H9 (cell line): ENCODE data around the gene TCN2. TPM values are rescaled to one million over a fixed set of nuclear protein-coding genes. Genes with fewer than 3 reads are reported as not detected.

Experiments
- DNase-seq: peaks from one replicate; pipeline ENCODE4 v3.0.0-alpha.2; 2017
- H2AFZ ChIP-seq: one replicate; pipeline ENCODE4 v1.6.1; 2013; ENCODE audit warnings: mild to moderate bottlenecking, low read length, control low read depth, moderate library complexity
- H2AK5ac ChIP-seq: 2 replicates; pipeline ENCODE4 v1.6.1; 2013; ENCODE audit warnings: low read length, control low read depth, mixed read lengths; ENCODE audit not compliant: insufficient read length
- H2BK120ac ChIP-seq: one replicate; pipeline ENCODE4 v1.6.1; 2013; ENCODE audit warnings: low read depth, mild to moderate bottlenecking, low read length, control low read depth, inconsistent platforms; ENCODE audit not compliant: poor library complexity, severe bottlenecking
- H2BK12ac ChIP-seq: 2 replicates; pipeline ENCODE4 v1.6.1; 2013; ENCODE audit warnings: low read length, control low read depth, mixed read lengths, low read depth; ENCODE audit not compliant: insufficient read length
- H2BK15ac ChIP-seq: 2 replicates; pipeline ENCODE4 v1.6.1; 2013; ENCODE audit warnings: low read depth, low read length, control low read depth
- H2BK20ac ChIP-seq: one replicate; pipeline ENCODE4 v1.6.1; 2013; ENCODE audit warnings: low read depth, mild to moderate bottlenecking, low read length, control low read depth, inconsistent platforms; ENCODE audit not compliant: poor library complexity, severe bottlenecking
- H2BK5ac ChIP-seq: 2 replicates; pipeline ENCODE4 v1.6.1; 2013; ENCODE audit warnings: low read length, control low read depth, mixed read lengths; ENCODE audit not compliant: insufficient read length
- H3K14ac ChIP-seq: 2 replicates; pipeline ENCODE4 v1.6.1; 2013; ENCODE audit warnings: low read length, control low read depth; ENCODE audit not compliant: insufficient read depth
- H3K18ac ChIP-seq: 2 replicates; pipeline ENCODE4 v1.6.1; 2013; ENCODE audit warnings: low read depth, mild to moderate bottlenecking, mixed read lengths, low read length, control low read depth; ENCODE audit not compliant: insufficient read length
- H3K23ac ChIP-seq: 2 replicates; pipeline ENCODE4 v1.6.1; 2013; ENCODE audit warnings: low read length, control low read depth, mixed read lengths, low read depth; ENCODE audit not compliant: insufficient read length
- H3K23me2 ChIP-seq: 2 replicates; pipeline ENCODE4 v1.6.1; 2013; ENCODE audit warnings: low read depth, mild to moderate bottlenecking, mixed read lengths, low read length, control low read depth; ENCODE audit not compliant: insufficient read length, poor library complexity, severe bottlenecking
- H3K27ac ChIP-seq: 2 replicates; pipeline ENCODE4 v1.5.1; 2013; ENCODE audit warnings: low read length, control low read depth, mixed read lengths, low read depth; ENCODE audit not compliant: insufficient read length
- H3K27me3 ChIP-seq: 2 replicates; pipeline ENCODE4 v1.6.1; 2013; ENCODE audit warnings: low read length, control low read depth, inconsistent platforms; ENCODE audit not compliant: insufficient read depth
- H3K4ac ChIP-seq: 2 replicates; pipeline ENCODE4 v1.6.1; 2013; ENCODE audit warnings: low read depth, mild to moderate bottlenecking, control low read depth, inconsistent platforms, low read length, moderate library complexity
- H3K4me1 ChIP-seq: 2 replicates; pipeline ENCODE4 v1.6.1; 2013; ENCODE audit warnings: low read length, control low read depth, inconsistent platforms; ENCODE audit not compliant: insufficient read depth
- H3K4me2 ChIP-seq: 2 replicates; pipeline ENCODE4 v1.6.1; 2013; ENCODE audit warnings: low read length, control low read depth, mixed read lengths; ENCODE audit not compliant: insufficient read length, insufficient read depth
- H3K56ac ChIP-seq: 2 replicates; pipeline ENCODE4 v1.6.1; 2013; ENCODE audit warnings: low read depth, mild to moderate bottlenecking, mixed read lengths, low read length, control low read depth; ENCODE audit not compliant: insufficient read length
- H3K79me1 ChIP-seq: 2 replicates; pipeline ENCODE4 v1.6.1; 2013; ENCODE audit warnings: low read depth, mild to moderate bottlenecking, moderate library complexity, low read length, control low read depth, inconsistent platforms; ENCODE audit not compliant: insufficient read depth, poor library complexity, severe bottlenecking
- H3K79me2 ChIP-seq: 2 replicates; pipeline ENCODE4 v1.6.1; 2013; ENCODE audit warnings: low read length, control low read depth, inconsistent platforms; ENCODE audit not compliant: insufficient read depth
- H3K9ac ChIP-seq: 2 replicates; pipeline ENCODE4 v1.6.1; 2013; ENCODE audit warnings: low read length, control low read depth, mixed read lengths; ENCODE audit not compliant: insufficient read length; ENCODE audit errors: extremely low read depth
- H3K9me3 ChIP-seq: one replicate; pipeline ENCODE4 v1.6.1; 2013; ENCODE audit warnings: low read depth, low read length, inconsistent platforms; ENCODE audit not compliant: control insufficient read depth
- H3T11ph ChIP-seq: one replicate; pipeline ENCODE4 v1.6.1; 2013; ENCODE audit warnings: mild to moderate bottlenecking, low read length, control low read depth, inconsistent platforms
- H4K20me1 ChIP-seq: one replicate; pipeline ENCODE4 v1.6.1; 2013; ENCODE audit not compliant: control insufficient read depth, insufficient read length, insufficient read depth
- H4K5ac ChIP-seq: 2 replicates; pipeline ENCODE4 v1.6.1; 2013; ENCODE audit warnings: low read depth, mild to moderate bottlenecking, mixed read lengths, low read length, control low read depth; ENCODE audit not compliant: insufficient read length
- H4K8ac ChIP-seq: replicated peaks from 2 replicates; pipeline ENCODE4 v1.6.1; 2013; ENCODE audit warnings: low read length, control low read depth, mixed read lengths, low read depth; ENCODE audit not compliant: insufficient read length
- H4K91ac ChIP-seq: 2 replicates; pipeline ENCODE4 v1.6.1; 2013; ENCODE audit warnings: low read depth, mild to moderate bottlenecking, moderate library complexity, mixed read lengths, low read length, control low read depth; ENCODE audit not compliant: insufficient read length
- H3K27ac Mint-ChIP-seq, 3 experiments: 2 replicates in 2 of 3; 3 replicates in 1 of 3; pipeline ENCODE4 v1.8.0; 2020 to 2021; ENCODE audit warnings: mixed read lengths in 3 of 3, mild to moderate bottlenecking in 1 of 3, moderate library complexity in 1 of 3
- H3K27me3 Mint-ChIP-seq: 2 replicates; pipeline ENCODE4 v1.8.0; 2021; ENCODE audit warnings: low read depth, mild to moderate bottlenecking, moderate library complexity, mixed read lengths
- H3K36me3 Mint-ChIP-seq, 3 experiments: 2 replicates in 2 of 3; 3 replicates in 1 of 3; pipeline ENCODE4 v1.8.0; 2020 to 2021; ENCODE audit warnings: low read depth in 3 of 3, mixed read lengths in 3 of 3; ENCODE audit not compliant: insufficient read depth in 1 of 3
- H3K4me1 Mint-ChIP-seq, 2 experiments: 2 replicates each; pipeline ENCODE4 v1.8.0; 2020; ENCODE audit warnings: mixed read lengths in 2 of 2
- H3K4me3 Mint-ChIP-seq, 2 experiments: 2 replicates in 1 of 2; 3 replicates in 1 of 2; pipeline ENCODE4 v1.8.0; 2020 to 2021; ENCODE audit warnings: mild to moderate bottlenecking in 2 of 2, mixed read lengths in 2 of 2, moderate library complexity in 1 of 2
- H3K9me3 Mint-ChIP-seq, 2 experiments: 2 replicates in 1 of 2; 3 replicates in 1 of 2; pipeline ENCODE4 v1.8.0; 2020; ENCODE audit warnings: mild to moderate bottlenecking in 2 of 2, mixed read lengths in 2 of 2, moderate library complexity in 1 of 2
- WGBS: extraction: QIAGEN DNeasy Blood & Tissue Kit; methylation state at CpG from one replicate; pipeline ENCODE4 v1.1.7; 2013; ENCODE audit warnings: missing lambda C conversion rate, low lambda C conversion rate, mixed read lengths; ENCODE audit not compliant: insufficient read length; ENCODE audit errors: extremely low coverage; 5-methylcytosine and 5-hydroxymethylcytosine counted together
- total RNA-seq: library from RNA; stranded (reverse); gene quantifications from 2 replicates; pipeline ENCODE4 v1.2.1, GENCODE V29; 2021
- TF ChIP-seq, protein P1 (sequence below): fragments of 200-600 bp; sonication (generic); conservative IDR thresholded peaks from 3 replicates; pipeline ENCODE4 v1.8.0; 2021; ENCODE audit warnings: antibody characterized with exemption, mild to moderate bottlenecking

TCN2 gene
- total RNA-seq, 1 experiment from 2014 or later, result 42.2 TPM

DNA sequence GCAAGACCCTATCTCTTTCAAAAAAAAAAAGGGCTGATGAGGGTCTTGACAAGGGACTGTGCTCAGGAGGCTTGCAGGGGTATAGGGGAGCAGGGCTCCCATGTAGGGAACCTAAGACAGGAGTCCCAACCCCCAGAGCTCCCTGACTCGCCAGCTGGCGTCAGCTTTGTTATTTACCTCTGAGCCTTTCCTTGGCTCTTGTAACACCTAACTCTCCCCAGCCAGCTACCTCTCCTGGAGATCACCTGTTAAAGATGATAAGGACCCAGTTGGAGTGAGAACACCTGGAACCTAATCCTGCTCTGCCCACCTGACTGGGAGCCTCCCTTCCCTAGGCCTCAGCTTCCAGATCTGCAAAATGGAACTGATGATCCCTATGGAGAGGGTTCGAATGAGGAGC is 41.9 kb downstream of the TCN2 start:
- Histone ChIP-seq H4K5ac (no peak overlapping the region), H3K4ac (no peak overlapping the region), H3K9me3 (no peaks in the 10 kb centered on the region), H3K27ac (no peak overlapping the region), H3T11ph (no peak overlapping the region), H2BK120ac (no peak overlapping the region), H2BK20ac (no peak overlapping the region), H2BK15ac (no peak overlapping the region), H3K18ac (no peak overlapping the region), H3K79me2 (no peaks in the 10 kb centered on the region), H3K23ac (no peak overlapping the region), H3K56ac (no peak overlapping the region), H2BK5ac (no peak overlapping the region), H2AK5ac (no peak overlapping the region), H4K91ac (no peak overlapping the region), H3K27me3 (no peaks in the 10 kb centered on the region), H2BK12ac (no peak overlapping the region), H4K20me1 (no peaks in the 10 kb centered on the region), H3K79me1 (no peaks in the 10 kb centered on the region), H2AFZ (no peak overlapping the region), H3K23me2 (no peaks in the 10 kb centered on the region), H3K4me2 (no peak overlapping the region), H3K9ac (no peak overlapping the region), H3K14ac (no peak overlapping the region), H4K8ac (no peak overlapping the region), H3K4me1 (no peaks in the 10 kb centered on the region; the same call in 1 of the 2 replicates)
- no peak overlapping the region for H3K4me3 Mint-ChIP-seq
- H3K4me1 Mint-ChIP-seq, result peaks cover 25 to 27% of the 10 kb centered on the region in 2 experiments
- peaks cover 0 to 5% (median 4%) of the 10 kb centered on the region in 3 experiments; a peak in 4 of 7 replicates for H3K36me3 Mint-ChIP-seq
- H3K27me3 Mint-ChIP-seq, result no peaks in the 10 kb centered on the region; the same call in 1 of the 2 replicates
- H3K9me3 Mint-ChIP-seq, result no peaks in the 10 kb centered on the region
- DNase-seq, result no peak
- WGBS, result no CpG with 5 or more reads among the region's 3 CpGs
- H3K27ac Mint-ChIP-seq, result no peak overlapping the region; a peak in 1 of 7 replicates
- TF ChIP-seq, protein P1, sequence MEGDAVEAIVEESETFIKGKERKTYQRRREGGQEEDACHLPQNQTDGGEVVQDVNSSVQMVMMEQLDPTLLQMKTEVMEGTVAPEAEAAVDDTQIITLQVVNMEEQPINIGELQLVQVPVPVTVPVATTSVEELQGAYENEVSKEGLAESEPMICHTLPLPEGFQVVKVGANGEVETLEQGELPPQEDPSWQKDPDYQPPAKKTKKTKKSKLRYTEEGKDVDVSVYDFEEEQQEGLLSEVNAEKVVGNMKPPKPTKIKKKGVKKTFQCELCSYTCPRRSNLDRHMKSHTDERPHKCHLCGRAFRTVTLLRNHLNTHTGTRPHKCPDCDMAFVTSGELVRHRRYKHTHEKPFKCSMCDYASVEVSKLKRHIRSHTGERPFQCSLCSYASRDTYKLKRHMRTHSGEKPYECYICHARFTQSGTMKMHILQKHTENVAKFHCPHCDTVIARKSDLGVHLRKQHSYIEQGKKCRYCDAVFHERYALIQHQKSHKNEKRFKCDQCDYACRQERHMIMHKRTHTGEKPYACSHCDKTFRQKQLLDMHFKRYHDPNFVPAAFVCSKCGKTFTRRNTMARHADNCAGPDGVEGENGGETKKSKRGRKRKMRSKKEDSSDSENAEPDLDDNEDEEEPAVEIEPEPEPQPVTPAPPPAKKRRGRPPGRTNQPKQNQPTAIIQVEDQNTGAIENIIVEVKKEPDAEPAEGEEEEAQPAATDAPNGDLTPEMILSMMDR, result no peak
